ENCODE measurements around the gene TOB1.

Gene TOB1

DNA sequence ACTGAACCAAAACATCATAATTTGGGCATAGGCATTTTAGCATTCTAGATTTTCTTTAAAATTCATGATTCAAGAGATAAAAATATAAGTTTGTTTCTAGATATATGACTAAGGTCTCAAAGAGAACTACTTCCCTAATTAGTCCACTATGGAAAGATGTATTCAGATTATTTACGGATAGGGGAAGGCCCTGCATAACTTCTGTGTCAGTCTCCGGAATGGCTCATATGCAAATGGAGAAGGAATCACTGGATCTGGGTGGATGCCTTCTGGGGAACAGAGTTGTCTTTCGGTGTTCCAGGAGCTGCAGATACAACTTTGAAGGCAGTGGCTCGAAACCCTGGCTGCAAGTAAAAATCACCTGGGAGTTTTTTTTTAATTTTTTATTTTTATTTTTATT lies 47.9 kb downstream of the TOB1 start:
- peak overlapping the region in 5 of 21 experiments; percentile 1 to 73 (median 65) for H3K27ac ChIP-seq
- no peak overlapping the region for H3K4me3 ChIP-seq

DNA sequence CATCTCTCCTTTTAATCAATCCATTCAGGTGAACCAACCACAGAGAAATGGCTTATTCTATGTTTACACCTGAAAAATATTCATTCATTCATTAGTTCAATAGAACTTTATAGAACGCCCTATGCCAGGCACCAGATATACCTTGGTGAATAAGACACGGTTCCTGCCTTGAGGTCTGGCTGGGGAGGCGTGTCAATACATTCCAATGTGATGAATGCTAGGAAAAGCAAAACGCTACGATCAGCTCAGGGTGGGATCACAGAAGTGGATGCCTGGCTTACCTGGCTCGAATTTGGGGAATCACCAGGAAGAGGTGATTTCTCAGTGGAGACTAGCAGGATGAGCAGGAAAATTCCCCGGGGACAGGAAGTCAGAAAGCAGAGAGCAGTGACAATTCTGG lies 48.3 kb downstream of the TOB1 start:
- Histone ChIP-seq H3K27ac (peak overlapping the region in 12 of 21 experiments; percentile 10 to 73 (median 56)), H3K4me3 (no peak overlapping the region)

DNA sequence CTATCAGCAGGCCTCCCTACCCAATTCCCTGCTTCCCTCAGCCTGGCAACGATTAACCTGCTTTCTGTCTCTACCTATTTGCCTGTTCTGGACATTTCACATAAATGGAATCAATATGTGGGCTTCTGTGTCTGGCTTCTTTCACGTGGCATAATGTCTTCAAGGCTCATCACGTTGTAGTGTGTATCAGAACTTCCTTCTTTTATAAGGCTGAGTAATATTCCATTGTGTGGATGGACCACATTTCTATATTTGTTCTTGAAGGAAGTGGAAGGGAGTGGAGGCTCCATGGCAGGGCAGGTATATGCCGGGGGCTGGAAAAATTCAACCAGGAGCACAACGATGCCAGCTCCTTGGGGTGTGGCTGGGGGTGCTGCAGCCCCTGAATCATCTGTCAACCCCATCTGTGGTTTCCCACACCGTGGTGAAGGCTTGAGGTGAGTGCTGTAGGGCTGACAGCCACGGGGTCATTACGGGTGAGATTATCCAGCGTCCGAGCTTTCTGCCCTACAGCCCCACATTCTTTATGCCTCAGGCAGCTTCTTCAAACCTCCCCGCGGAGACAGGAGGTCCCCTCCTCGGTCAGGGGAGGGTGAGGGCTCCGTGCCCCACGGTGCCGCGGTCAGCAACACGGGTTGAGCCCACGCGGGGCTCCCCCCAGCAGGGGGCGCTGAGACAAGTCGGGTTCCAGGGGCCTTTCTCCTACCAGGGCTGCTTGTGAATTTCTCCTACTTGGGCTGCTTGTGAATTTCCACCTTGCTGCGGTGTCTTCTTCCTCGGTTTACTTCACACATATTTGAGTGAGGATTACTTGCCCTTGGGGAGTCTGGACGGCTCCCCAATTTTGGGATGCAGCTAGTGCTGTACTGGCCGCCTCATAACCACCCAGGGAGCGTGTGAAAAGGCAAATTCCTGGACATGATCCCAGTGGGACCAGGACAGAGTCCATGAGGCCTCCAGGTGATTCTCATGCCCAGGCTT lies 49.1 kb downstream of the TOB1 start:
- H3K27ac ChIP-seq, result peak overlapping the region in 15 of 21 experiments; percentile 10 to 73 (median 51)
- H3K4me3 ChIP-seq, result no peak overlapping the region

DNA sequence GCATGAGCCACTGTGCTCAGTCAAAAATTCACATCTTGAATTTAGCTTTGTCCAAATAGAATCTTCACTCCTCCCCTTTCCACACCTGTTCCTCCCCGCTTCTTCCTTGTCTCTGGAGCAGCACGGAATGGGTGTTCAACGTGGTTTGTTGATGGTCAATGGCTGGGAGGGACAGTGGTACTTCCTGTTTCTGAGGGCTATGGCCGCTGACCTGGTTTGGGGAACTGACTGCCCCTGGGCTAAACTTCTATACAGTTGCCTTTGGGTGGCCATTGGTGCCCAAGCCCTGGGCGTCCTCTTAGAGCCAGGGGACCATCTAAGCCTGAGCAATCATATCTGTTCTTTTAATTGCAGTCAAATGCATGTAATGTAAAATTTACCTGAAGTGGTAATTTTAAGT lies 49.9 kb downstream of the TOB1 start:
- no peak overlapping the region for H3K27ac ChIP-seq
- H3K4me3 ChIP-seq, result no peak overlapping the region

DNA sequence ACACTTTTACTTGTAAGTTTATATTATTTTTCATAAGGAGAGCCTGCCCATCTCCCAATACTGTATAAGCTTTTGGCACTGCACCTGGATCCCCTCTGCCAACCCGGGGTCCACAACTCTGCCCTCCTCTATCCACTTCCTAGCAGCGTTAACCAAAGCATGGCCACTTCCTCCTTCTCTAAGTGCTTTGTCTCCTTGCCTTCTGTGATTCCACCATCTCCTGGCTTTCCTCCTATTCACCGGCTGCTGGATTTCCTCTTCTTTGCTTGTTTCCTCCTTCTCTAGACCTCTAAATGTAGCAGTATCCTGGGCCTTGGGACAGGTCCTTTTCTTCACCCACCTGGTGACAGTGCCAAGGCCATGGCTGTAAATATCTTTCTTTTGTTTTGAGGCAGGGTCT lies 50.8 kb downstream of the TOB1 start:
- H3K4me3 ChIP-seq, result no peak overlapping the region
- H3K27ac ChIP-seq, result no peak overlapping the region

DNA sequence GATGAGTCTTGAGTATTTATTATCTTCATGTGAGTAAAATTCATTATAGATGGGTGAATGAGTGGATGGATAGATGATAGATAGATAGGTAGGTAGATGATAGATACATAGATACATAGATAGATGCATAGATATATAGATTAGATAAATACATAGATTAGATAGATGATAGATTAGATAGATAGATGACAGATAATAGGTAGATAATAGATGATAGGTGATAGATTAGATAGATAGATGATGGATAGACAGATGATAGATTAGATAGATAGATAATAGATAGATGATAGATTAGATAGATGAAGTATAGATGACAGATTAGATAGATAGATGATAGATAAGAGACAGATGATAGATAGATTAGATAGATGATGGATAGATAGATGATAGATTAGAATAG lies 52.6 kb downstream of the TOB1 start:
- H3K27ac ChIP-seq, result no peak overlapping the region
- no peak overlapping the region for H3K4me3 ChIP-seq

All from skin epidermis (tissue), 12 donors.